H1 (cell line): ENCODE results near the gene MCM3AP. TPM values are rescaled to one million over a fixed set of nuclear protein-coding genes. Genes with fewer than 3 reads are reported as not detected.

Experiments
- CTCF ChIA-PET: fragments of 300-600 bp; sonication (Branson Sonifier 250); formaldehyde crosslinking; loops from one replicate; lab custom pipeline; 2021; ENCODE audit not compliant: partially characterized antibody; lab: Charles Lee
- POLR2A ChIA-PET: fragments of 300-600 bp; sonication (Branson Sonifier 250); formaldehyde crosslinking; loops from one replicate; lab custom pipeline; 2021; ENCODE audit warnings: inconsistent platforms; ENCODE audit not compliant: partially characterized antibody; lab: Charles Lee
- DNase-seq, 2 experiments: peaks; one replicate each; pipeline versions ENCODE4 v3.0.0 to v3.0.0-alpha.2; 2010 to 2022; ENCODE audit warnings: low spot score in 2 of 2, low read depth in 1 of 2, mixed read lengths in 1 of 2
- FAIRE-seq: peaks from 2 replicates; lab custom pipeline; 2011; peaks lifted over from hg19 to GRCh38; lab: Jason Lieb, UNC
- H2AFZ ChIP-seq: 2 replicates; pipeline ENCODE4 v1.8.1; 2012; ENCODE audit warnings: low read length, inconsistent platforms
- H2AK5ac ChIP-seq: 2 replicates; pipeline ENCODE4 v1.6.1; 2013; ENCODE audit warnings: low read depth, low read length
- H2BK120ac ChIP-seq: replicated peaks from 2 replicates; pipeline ENCODE3; 2013; ENCODE audit warnings: low read depth, low read length, inconsistent platforms
- H2BK12ac ChIP-seq: 2 replicates; pipeline ENCODE4 v1.6.1; 2013; ENCODE audit warnings: low read depth, low read length
- H2BK15ac ChIP-seq: 2 replicates; pipeline ENCODE4 v1.6.1; 2013; ENCODE audit warnings: low read length
- H2BK20ac ChIP-seq: 2 replicates; pipeline ENCODE4 v1.6.1; 2013; ENCODE audit warnings: low read length
- H2BK5ac ChIP-seq: 2 replicates; pipeline ENCODE4 v1.6.1; 2013; ENCODE audit warnings: low read depth, low read length
- H3K14ac ChIP-seq: 2 replicates; pipeline ENCODE4 v1.6.1; 2013; ENCODE audit warnings: inconsistent platforms; ENCODE audit not compliant: insufficient read length
- H3K18ac ChIP-seq: 2 replicates; pipeline ENCODE4 v1.6.1; 2013; ENCODE audit warnings: low read length; ENCODE audit errors: extremely low read depth
- H3K23ac ChIP-seq: 2 replicates; pipeline ENCODE4 v1.6.1; 2013; ENCODE audit warnings: inconsistent platforms; ENCODE audit not compliant: insufficient read length
- H3K23me2 ChIP-seq: 2 replicates; pipeline ENCODE4 v1.6.1; 2013; ENCODE audit warnings: low read depth, low read length
- H3K27ac ChIP-seq: 2 replicates; pipeline ENCODE4 v1.6.1; 2011; ENCODE audit warnings: low read depth, low read length, inconsistent platforms
- H3K27me3 ChIP-seq, 4 experiments: replicated peaks in 1 of 4; 1 replicate in 1 of 4; 2 replicates in 3 of 4; pipeline versions ENCODE4 v1.6.1 to v1.8.1; 2011 to 2013; ENCODE audit warnings: low read length in 3 of 4, mild to moderate bottlenecking in 3 of 4, inconsistent platforms in 2 of 4, mixed read lengths in 2 of 4, moderate library complexity in 1 of 4; ENCODE audit not compliant: control insufficient read depth in 3 of 4, insufficient read depth in 3 of 4; ENCODE audit errors: extremely low read depth in 1 of 4
- H3K36me3 ChIP-seq, 4 experiments: 2 replicates each; pipeline versions ENCODE4 v1.6.1 to v1.8.1; 2011 to 2013; ENCODE audit warnings: mild to moderate bottlenecking in 4 of 4, low read length in 3 of 4, moderate library complexity in 2 of 4, control low read depth in 1 of 4, inconsistent platforms in 1 of 4; ENCODE audit not compliant: insufficient read depth in 4 of 4, control insufficient read depth in 2 of 4
- H3K4ac ChIP-seq: replicated peaks from 2 replicates; pipeline ENCODE3; 2013; ENCODE audit warnings: low read length, low read depth, mixed read lengths, inconsistent platforms; ENCODE audit not compliant: insufficient read length
- H3K4me1 ChIP-seq, 4 experiments: replicated peaks in 1 of 4; 1 replicate in 1 of 4; 2 replicates in 3 of 4; pipeline versions ENCODE4 v1.6.1 to v1.8.1; 2011 to 2013; ENCODE audit warnings: low read length in 3 of 4, inconsistent platforms in 2 of 4, mixed read lengths in 1 of 4; ENCODE audit not compliant: insufficient read depth in 4 of 4, control insufficient read depth in 3 of 4
- H3K4me2 ChIP-seq, 2 experiments: 2 replicates each; pipeline versions ENCODE4 v1.6.1 to v1.8.1; 2011 to 2013; ENCODE audit warnings: low read depth in 2 of 2, low read length in 2 of 2, control low read depth in 1 of 2, inconsistent platforms in 1 of 2, mild to moderate bottlenecking in 1 of 2; ENCODE audit not compliant: insufficient read depth in 1 of 2
- H3K4me3 ChIP-seq, 4 experiments: fragments of 200-600, 300-600 bp in 1 of 4; sonication (generic), shearing (Covaris generic), sonication (Bioruptor Twin) in 1 of 4; 2 replicates each; pipeline versions ENCODE4 v1.5.1 to v1.8.1; 2011 to 2016; ENCODE audit warnings: low read length in 4 of 4, low read depth in 3 of 4, control low read depth in 2 of 4, inconsistent platforms in 2 of 4, mild to moderate bottlenecking in 2 of 4, mixed read lengths in 1 of 4, moderate library complexity in 1 of 4; ENCODE audit not compliant: insufficient read depth in 2 of 4; ENCODE audit errors: extremely low read depth in 1 of 4
- H3K56ac ChIP-seq: replicated peaks from 2 replicates; pipeline ENCODE3; 2013; ENCODE audit warnings: low read depth, mild to moderate bottlenecking, mixed read lengths, low read length, inconsistent platforms; ENCODE audit not compliant: insufficient read length
- H3K79me1 ChIP-seq: 2 replicates; pipeline ENCODE4 v1.6.1; 2013; ENCODE audit warnings: low read depth, low read length, control low read depth
- H3K79me2 ChIP-seq, 2 experiments: 2 replicates each; pipeline versions ENCODE4 v1.6.1 to v1.8.1; 2012 to 2013; ENCODE audit warnings: low read length in 2 of 2, mild to moderate bottlenecking in 2 of 2, inconsistent platforms in 1 of 2; ENCODE audit not compliant: insufficient read depth in 2 of 2, control insufficient read depth in 1 of 2
- H3K9ac ChIP-seq, 4 experiments: replicated peaks in 1 of 4; 1 replicate in 1 of 4; 2 replicates in 3 of 4; pipeline versions ENCODE4 v1.6.1 to v1.8.1; 2011 to 2013; ENCODE audit warnings: low read depth in 3 of 4, low read length in 3 of 4, control low read depth in 2 of 4, mild to moderate bottlenecking in 2 of 4, moderate library complexity in 2 of 4, inconsistent platforms in 1 of 4; ENCODE audit errors: extremely low read depth in 1 of 4
- H3K9me3 ChIP-seq, 2 experiments: 2 replicates each; pipeline versions ENCODE4 v1.6.1 to v1.8.1; 2012 to 2013; ENCODE audit warnings: mild to moderate bottlenecking in 2 of 2, moderate library complexity in 2 of 2, control low read depth in 1 of 2, inconsistent platforms in 1 of 2, low read depth in 1 of 2, low read length in 1 of 2, mixed read lengths in 1 of 2; ENCODE audit not compliant: insufficient read depth in 2 of 2
- H4K20me1 ChIP-seq, 2 experiments: replicated peaks in 1 of 2; 2 replicates each; pipeline versions ENCODE3 to v1.8.1; 2011 to 2013; ENCODE audit warnings: inconsistent platforms in 2 of 2, low read length in 2 of 2, mild to moderate bottlenecking in 1 of 2; ENCODE audit not compliant: insufficient read depth in 2 of 2, control insufficient read depth in 1 of 2
- H4K5ac ChIP-seq: 2 replicates; pipeline ENCODE4 v1.6.1; 2013; ENCODE audit warnings: low read length, low read depth, mixed read lengths, inconsistent platforms; ENCODE audit not compliant: insufficient read length
- H4K8ac ChIP-seq: 2 replicates; pipeline ENCODE4 v1.8.0; 2013; ENCODE audit warnings: mild to moderate bottlenecking, moderate library complexity, low read length, inconsistent platforms; ENCODE audit not compliant: insufficient read depth; ENCODE audit errors: extremely low read depth
- H4K91ac ChIP-seq: replicated peaks from 2 replicates; pipeline ENCODE3; 2013; ENCODE audit warnings: low read length, mixed read lengths, inconsistent platforms; ENCODE audit not compliant: insufficient read length
- POLR2A ChIP-seq, 2 experiments: IDR thresholded peaks; 1 replicate in 1 of 2; 2 replicates in 1 of 2; pipeline ENCODE4 v1.6.1; 2011; ENCODE audit warnings: low read depth in 2 of 2, low read length in 2 of 2, mild to moderate bottlenecking in 2 of 2; ENCODE audit errors: control extremely low read depth in 1 of 2
- WGBS, 2 experiments: shearing (Covaris generic) in 1 of 2; methylation state at CpG; one replicate each; pipeline versions ENCODE4 v1.1.6 to v1.1.7; 2013 to 2015; ENCODE audit warnings: low lambda C conversion rate in 2 of 2, mixed read lengths in 2 of 2, inconsistent platforms in 1 of 2, low coverage in 1 of 2, missing lambda C conversion rate in 1 of 2; ENCODE audit not compliant: insufficient replicate concordance in 2 of 2, insufficient coverage in 1 of 2, insufficient read length in 1 of 2; ENCODE audit errors: extremely low coverage in 1 of 2, missing lambda C conversion rate in 1 of 2; 5-methylcytosine and 5-hydroxymethylcytosine counted together
- polyA plus RNA-seq, 7 experiments: library from polyadenylated mRNA; depleted of rRNA in 3 of 7; stranded (reverse) in 5 of 7; unstranded in 2 of 7; fragments of >200 nt in 5 of 7; fragments of 200-250 nt in 2 of 7; gene quantifications; 1 replicate in 5 of 7; 2 replicates in 1 of 7; 4 replicates in 1 of 7; pipeline versions ENCODE4 v1.2.1 to v1.2.3, GENCODE V29; 2011 to 2013; ENCODE audit warnings: missing spikeins in 2 of 7, mixed read lengths in 2 of 7
- total RNA-seq: library from RNA; stranded (reverse); fragmentation: NEBNext Ultra II Directional; extraction: Animal tissue kit (Norgen Biotek cat#: 25700); gene quantifications from 2 replicates; pipeline ENCODE4 v1.2.1, GENCODE V29; 2021

Gene MCM3AP
- total and polyA plus RNA-seq, 2 of the 8 experiments (the other 6 are each of a cell fraction or from before 2014, with no cell fraction given): 37.2 to 119 TPM

GRCh38 chr21:46217511-46218196, 67.8 kb downstream of the MCM3AP start:
- no peak overlapping the region for H3K4me3 ChIP-seq
- peaks cover 22% of the 10 kb centered on the region for H3K79me1 ChIP-seq
- no peak overlapping the region for H2BK12ac ChIP-seq
- no peaks in the 10 kb centered on the region for H3K9me3 ChIP-seq
- H3K56ac ChIP-seq: no peak overlapping the region
- no peaks in the 10 kb centered on the region for H3K23me2 ChIP-seq
- WGBS, 2 experiments: 88% methylated on average over 16 of the region's 22 CpGs; no CpG with 5 or more reads in 1 of the 2 experiments
- FAIRE-seq (no peak), DNase-seq (no peak)
- no peaks in the 10 kb centered on the region for H3K27me3 ChIP-seq
- H3K36me3 ChIP-seq: peaks cover 6 to 22% (median 15%) of the 10 kb centered on the region in 4 experiments; a peak in 6 of 8 replicates
- H3K18ac ChIP-seq: no peak overlapping the region
- H2BK120ac ChIP-seq: no peak overlapping the region
- H3K4me1 ChIP-seq: peaks cover 0 to 2% (median 0%) of the 10 kb centered on the region in 4 experiments; a peak in 1 of 7 replicates
- no peak overlapping the region for H2AK5ac ChIP-seq
- no peak overlapping the region for H2BK15ac ChIP-seq
- H3K23ac ChIP-seq: no peak overlapping the region
- no peak overlapping the region for H2BK20ac ChIP-seq
- peak overlapping the region; percentile 32; the same call in 1 of the 2 replicates for H2BK5ac ChIP-seq
- H3K79me2 ChIP-seq: peaks cover 0 to 22% of the 10 kb centered on the region in 2 experiments; a peak in 3 of 4 replicates
- no peak overlapping the region for H3K14ac ChIP-seq
- H3K9ac ChIP-seq: no peak overlapping the region
- H3K4me2 ChIP-seq: no peak overlapping the region
- no peak overlapping the region for H3K27ac ChIP-seq
- no peak overlapping the region for H4K5ac ChIP-seq
- no peak overlapping the region for H2AFZ ChIP-seq
- no peak overlapping the region for H4K91ac ChIP-seq
- H3K4ac ChIP-seq: no peak overlapping the region
- CTCF ChIA-PET: interaction anchor here (1.1 to 2.0 kb wide), 3 partner anchors 9 to 169 kb away, joined by 3 to 5 read pairs (median 4); no protein-coding TSS in a partner anchor
- TF ChIP-seq POLR2A (IDR thresholded peaks at IDR 0.05; ENCODE audit: control extremely low read depth in 1 of 2, low read depth in 2 of 2, low read length in 2 of 2): no peak
- peaks cover 2 to 48% of the 10 kb centered on the region in 2 experiments for H4K20me1 ChIP-seq
- no peak overlapping the region for H4K8ac ChIP-seq
- POLR2A ChIA-PET: no interaction called here
